Stomach (tissue), 9 donors: Measurements from ENCODE around the gene PLCL2. TPM values are rescaled to one million over a fixed set of nuclear protein-coding genes. Genes with fewer than 3 reads are reported as not detected.

Experiments
- DNase-seq, 2 donors: peaks; one replicate each; pipeline versions ENCODE4 v3.0.0 to v3.0.0-alpha.2; 2013 to 2019
- H3K27ac ChIP-seq, 5 donors: fragments of 200-600 bp in 4 of 5; sonication (generic) in 4 of 5; one replicate each; pipeline ENCODE4 v1.5.1; 2013 to 2019; ENCODE audit warnings: mild to moderate bottlenecking in 1 of 5, moderate library complexity in 1 of 5
- H3K27me3 ChIP-seq, 3 donors: fragments of 200-600 bp; sonication (generic); one replicate each; pipeline ENCODE4 v1.5.1; 2017 to 2019; ENCODE audit warnings: mixed run types in 1 of 3
- H3K36me3 ChIP-seq, 4 donors: fragments of 200-600 bp; sonication (generic); 1 replicate in 3 of 4; 2 replicates in 1 of 4; pipeline ENCODE4 v1.5.1; 2016 to 2019
- H3K4me1 ChIP-seq, 4 donors: fragments of 200-600 bp; sonication (generic); one replicate each; pipeline ENCODE4 v1.5.1; 2016 to 2019
- H3K4me3 ChIP-seq, 4 donors: fragments of 200-600 bp; sonication (generic) in 3 of 4; one replicate each; pipeline ENCODE4 v1.5.1; 2016 to 2019; ENCODE audit warnings: mild to moderate bottlenecking in 1 of 4
- H3K9me3 ChIP-seq, 4 donors: fragments of 200-600 bp; sonication (generic); one replicate each; pipeline ENCODE4 v1.5.1; 2016 to 2019
- CTCF ChIP-seq, 7 experiments: fragments of 450-650 bp in 4 of 7; fragments of 200-600 bp in 3 of 7; sonication (generic) in 3 of 7; IDR thresholded peaks; one replicate each; pipeline ENCODE4 v1.5.1; 2016 to 2019; ENCODE audit warnings: antibody characterized with exemption in 7 of 7, control low read depth in 2 of 7, mild to moderate bottlenecking in 1 of 7
- EP300 ChIP-seq: sonication (generic); formaldehyde crosslinking; IDR thresholded peaks from one replicate; pipeline ENCODE4 v1.6.1; 2017; ENCODE audit warnings: antibody characterized with exemption
- POLR2A ChIP-seq, 4 donors: fragments of 450-650 bp; IDR thresholded peaks; one replicate each; pipeline ENCODE4 v1.6.1; 2016; ENCODE audit warnings: antibody characterized with exemption in 4 of 4, control low read depth in 2 of 4, mild to moderate bottlenecking in 1 of 4, moderate library complexity in 1 of 4
- POLR2AphosphoS5 ChIP-seq, 3 donors: sonication (generic); formaldehyde crosslinking; IDR thresholded peaks; one replicate each; pipeline ENCODE4 v1.6.1; 2016; ENCODE audit warnings: antibody characterized with exemption in 3 of 3
- WGBS, 5 donors: extraction: QIAGEN DNeasy Blood & Tissue Kit in 3 of 5; methylation state at CpG; one replicate each; pipeline versions ENCODE4 v1.1.5 to v1.1.7; 2013 to 2018; 5-methylcytosine and 5-hydroxymethylcytosine counted together
- intact Hi-C: fragments of 100-400 bp; cut with DNase I; formaldehyde crosslinking; loops from one replicate; pipeline ENCODE4 v1.15.1; 2023; ENCODE audit warnings: low total_unique reads
- polyA plus RNA-seq, 3 donors: library from polyadenylated mRNA; stranded (reverse); fragments of 200-250 nt; gene quantifications; one replicate each; pipeline ENCODE4 v1.2.3, GENCODE V29; 2013
- total RNA-seq, 5 donors: library from RNA; depleted of rRNA; stranded (reverse); fragments of >200 nt; gene quantifications; one replicate each; pipeline versions ENCODE4 v1.1.0 to v1.2.3, GENCODE V29; 2014 to 2016
- donor health status: healthy with polysubstance abuse.
- donor health status: Bipolar disorder and iron deficiency.
- donor health status: healthy.

Gene PLCL2
- total and polyA plus RNA-seq, 8 donors: 1.0 to 34.9 (median 5.7) TPM

- intact Hi-C loops: no loop called here
- H3K4me3 ChIP-seq: no peak overlapping the region
- DNase-seq: no peak
Observed at GRCh38 chr3:16865335-16865734, 19.4 kb upstream of the PLCL2 start.

GRCh38 chr3:16866571-16866970, 18.2 kb upstream of the PLCL2 start:
- Histone ChIP-seq H3K27me3 (no peaks in the 10 kb centered on the region), H3K9me3 (no peaks in the 10 kb centered on the region), H3K27ac (no peak overlapping the region), H3K4me3 (no peak overlapping the region), H3K36me3 (no peaks in the 10 kb centered on the region), H3K4me1 (no peaks in the 10 kb centered on the region)
- DNase-seq: no peak
- 31 to 61% (median 39%) methylated on average over 3 of the region's 3 CpGs for WGBS, 5 donors
- TF ChIP-seq POLR2AphosphoS5 (IDR thresholded peaks at IDR 0.05) (no peak), CTCF (IDR thresholded peaks at IDR 0.05) (no peak), EP300 (no peak), POLR2A (IDR thresholded peaks at IDR 0.05) (no peak)
- intact Hi-C loops: no loop called here

More at GRCh38 chr3:16865335-16865734, 19.4 kb upstream of the PLCL2 start:
- 89 to 97% (median 94%) methylated on average over 1 of the region's 1 CpG for WGBS, 5 donors
- no peaks in the 10 kb centered on the region for H3K9me3 ChIP-seq
- H3K27ac ChIP-seq: no peak overlapping the region
- no peak for TF ChIP-seq POLR2A (IDR thresholded peaks at IDR 0.05)
- no peak for TF ChIP-seq EP300
- TF ChIP-seq CTCF (IDR thresholded peaks at IDR 0.05): no peak
- TF ChIP-seq POLR2AphosphoS5 (IDR thresholded peaks at IDR 0.05): no peak
- no peaks in the 10 kb centered on the region for H3K27me3 ChIP-seq
- no peaks in the 10 kb centered on the region for H3K36me3 ChIP-seq
- H3K4me1 ChIP-seq: no peaks in the 10 kb centered on the region

- H3K27me3 ChIP-seq: no peaks in the 10 kb centered on the region
- no peak overlapping the region for H3K4me3 ChIP-seq
- intact Hi-C loops: no loop called here
- H3K9me3 ChIP-seq: no peaks in the 10 kb centered on the region
- no peak for TF ChIP-seq CTCF (IDR thresholded peaks at IDR 0.05)
- no peak for TF ChIP-seq EP300
- TF ChIP-seq POLR2A (IDR thresholded peaks at IDR 0.05): no peak
- TF ChIP-seq POLR2AphosphoS5 (IDR thresholded peaks at IDR 0.05): no peak
- H3K36me3 ChIP-seq: no peaks in the 10 kb centered on the region
- H3K27ac ChIP-seq: no peak overlapping the region
- H3K4me1 ChIP-seq: no peaks in the 10 kb centered on the region
- WGBS, 5 donors: 97 to 100% (median 98%) methylated on average over 1 of the region's 1 CpG
- DNase-seq: no peak
Observed at GRCh38 chr3:16868513-16868912, 16.2 kb upstream of the PLCL2 start.

GRCh38 chr3:16869261-16870005, 15.3 kb upstream of the PLCL2 start:
- 50 to 71% (median 54%) methylated on average over 2 of the region's 2 CpGs for WGBS, 5 donors

More at GRCh38 chr3:16869261-16870005, 15.3 kb upstream of the PLCL2 start:
- no peak for DNase-seq
- no peaks in the 10 kb centered on the region for H3K4me1 ChIP-seq
- no peak for TF ChIP-seq POLR2A (IDR thresholded peaks at IDR 0.05)
- no peak for TF ChIP-seq EP300
- TF ChIP-seq CTCF (IDR thresholded peaks at IDR 0.05): no peak
- TF ChIP-seq POLR2AphosphoS5 (IDR thresholded peaks at IDR 0.05): no peak
- no peak overlapping the region for H3K27ac ChIP-seq
- H3K4me3 ChIP-seq: no peak overlapping the region
- H3K27me3 ChIP-seq: no peaks in the 10 kb centered on the region
- intact Hi-C loops: no loop called here
- no peaks in the 10 kb centered on the region for H3K36me3 ChIP-seq
- no peaks in the 10 kb centered on the region for H3K9me3 ChIP-seq
